Stimulated activated CD8-positive, alpha-beta memory T cell treated with anti-CD3 and anti-CD28 coated beads, Interleukin-15, amount 100 ng/mL, for 4 hours (primary cell): ENCODE measurements around the gene MRPL33.
"Not testable (repeated sequence)": the region's sequence is repeated elsewhere in the genome, so short reads cannot be mapped to it uniquely, and the experiment has no call there.

Source experiments
- DNase-seq, 2 donors: peaks; one replicate each; pipeline ENCODE4 v3.0.0-alpha.2; 2020; ENCODE audit warnings: low read depth in 2 of 2

MRPL33 gene

DNA sequence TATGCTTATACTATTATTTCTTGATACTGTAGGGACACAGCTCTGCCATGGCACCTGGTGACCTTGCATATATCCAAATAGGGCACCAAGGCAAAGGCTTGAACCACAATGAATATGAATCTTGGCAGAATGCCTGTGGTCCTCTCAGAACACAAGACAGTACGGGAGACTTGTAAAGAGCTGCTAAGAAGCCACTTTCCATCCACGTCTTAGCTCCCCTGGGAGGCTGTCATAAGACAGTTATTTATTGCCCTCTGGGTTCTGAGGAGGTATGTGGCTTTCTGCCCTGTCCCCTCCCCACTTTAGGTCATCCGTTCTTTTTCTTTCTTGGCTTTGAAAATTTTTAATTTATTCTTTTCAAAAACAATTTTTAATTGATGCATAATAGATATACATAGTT is 29.8 kb upstream of the MRPL33 start:
- DNase-seq: no peak

DNA sequence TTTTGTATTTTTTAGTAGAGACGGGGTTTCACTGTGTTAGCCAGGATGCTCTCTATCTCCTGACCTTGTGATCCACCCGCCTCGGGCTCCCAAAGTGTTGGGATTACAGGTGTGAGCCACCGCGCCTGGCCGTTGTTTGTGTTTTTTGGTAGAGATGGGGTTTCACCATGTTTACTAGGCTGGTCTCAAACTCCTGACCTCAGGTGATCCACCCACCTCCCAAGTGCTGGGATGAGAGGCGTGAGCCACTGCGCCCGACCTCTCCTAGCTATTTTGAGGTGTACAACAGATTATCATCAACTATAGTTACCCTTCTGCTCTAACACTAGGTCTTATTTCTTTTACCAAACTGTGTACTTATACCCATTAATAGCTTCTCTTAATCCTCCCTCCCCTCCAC is 28.9 kb upstream of the MRPL33 start:
- no peak for DNase-seq

- not testable (repeated sequence) for DNase-seq
These were observed 26.0 kb upstream of the MRPL33 start for GRCh38 chr2:27745494-27745893.

- DNase-seq: no peak
These were observed 25.2 kb upstream of the MRPL33 start for GRCh38 chr2:27746325-27746724.

DNA sequence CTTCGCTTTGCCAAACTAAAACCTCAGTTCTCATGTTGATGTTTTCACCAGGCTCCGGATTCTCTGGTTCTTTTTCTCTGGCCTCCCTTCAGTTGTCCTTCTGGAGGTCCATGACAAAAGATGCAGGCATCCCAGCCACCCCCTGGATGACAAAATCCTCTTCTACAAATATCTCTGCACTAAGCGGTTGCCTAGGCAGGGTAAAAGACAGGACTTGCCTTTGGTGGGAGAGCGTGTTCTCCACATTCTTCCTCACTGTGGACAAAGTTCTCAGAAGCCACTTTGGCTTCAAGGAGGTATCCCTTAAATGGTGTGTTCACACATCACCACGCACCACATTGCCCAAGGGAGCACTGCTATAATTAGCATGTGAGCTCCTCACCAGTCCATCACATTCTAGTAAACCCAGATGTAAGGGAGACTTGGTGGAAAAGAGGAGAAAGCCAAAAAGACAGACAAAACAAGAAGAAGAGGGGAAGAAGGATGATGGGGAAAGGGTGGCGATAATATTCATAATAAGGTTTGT is 23.6 kb upstream of the MRPL33 start:
- DNase-seq: no peak

DNA sequence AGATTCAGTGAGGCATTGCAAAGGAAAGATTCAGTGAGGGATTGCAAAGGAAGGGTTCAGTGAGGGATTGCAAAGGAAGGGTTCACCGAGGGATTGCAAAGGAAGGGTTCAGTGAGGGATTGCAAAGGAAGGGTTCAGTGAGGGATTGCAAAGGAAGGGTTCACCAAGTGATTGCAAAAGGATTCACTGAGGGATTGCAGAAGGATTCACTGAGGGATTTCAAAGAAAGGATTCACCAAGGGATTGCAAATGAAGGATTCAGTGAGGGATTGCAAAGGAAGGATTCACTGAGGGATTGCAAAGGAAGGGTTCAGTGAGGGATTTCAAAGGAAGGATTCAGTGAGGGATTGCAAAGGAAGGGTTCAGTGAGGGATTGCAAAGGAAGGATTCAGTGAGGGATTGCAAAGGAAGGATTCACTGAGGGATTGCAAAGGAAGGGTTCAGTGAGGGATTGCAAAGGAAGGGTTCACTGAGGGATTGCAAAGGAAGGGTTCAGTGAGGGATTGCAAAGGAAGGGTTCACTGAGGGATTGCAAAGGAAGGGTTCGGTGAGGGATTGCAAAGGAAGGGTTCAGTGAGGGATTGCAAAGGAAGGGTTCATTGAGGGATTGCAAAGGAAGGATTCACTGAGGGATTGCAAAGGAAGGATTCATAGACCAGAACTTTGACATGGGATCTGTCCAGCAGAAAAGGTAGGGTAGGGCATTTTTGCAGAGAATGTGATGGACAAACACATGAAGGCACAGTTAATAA is 22.5 kb upstream of the MRPL33 start:
- DNase-seq: not testable (repeated sequence)

DNA sequence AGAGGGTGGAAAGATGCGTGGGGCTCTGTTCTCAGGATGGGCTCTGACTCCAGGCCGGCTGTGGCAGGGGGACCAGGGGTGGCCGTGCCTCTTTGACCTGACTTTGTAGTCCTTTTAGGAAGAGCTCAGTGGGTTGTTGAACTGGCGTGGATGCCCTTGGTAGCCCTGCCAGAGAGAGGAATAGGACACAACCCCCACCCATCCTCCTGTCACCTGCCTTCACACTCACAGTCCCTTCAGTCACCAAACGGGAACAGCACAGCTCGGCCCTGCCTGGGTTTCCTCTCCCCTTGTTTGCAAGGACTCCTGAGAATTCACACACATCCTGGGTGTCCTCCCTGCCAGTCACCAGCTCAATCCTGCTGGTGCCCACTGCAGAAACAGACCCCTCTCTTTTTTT is 20.1 kb upstream of the MRPL33 start:
- DNase-seq: no peak

- DNase-seq: no peak
These were observed 18.8 kb upstream of the MRPL33 start for GRCh38 chr2:27752551-27753237.

DNA sequence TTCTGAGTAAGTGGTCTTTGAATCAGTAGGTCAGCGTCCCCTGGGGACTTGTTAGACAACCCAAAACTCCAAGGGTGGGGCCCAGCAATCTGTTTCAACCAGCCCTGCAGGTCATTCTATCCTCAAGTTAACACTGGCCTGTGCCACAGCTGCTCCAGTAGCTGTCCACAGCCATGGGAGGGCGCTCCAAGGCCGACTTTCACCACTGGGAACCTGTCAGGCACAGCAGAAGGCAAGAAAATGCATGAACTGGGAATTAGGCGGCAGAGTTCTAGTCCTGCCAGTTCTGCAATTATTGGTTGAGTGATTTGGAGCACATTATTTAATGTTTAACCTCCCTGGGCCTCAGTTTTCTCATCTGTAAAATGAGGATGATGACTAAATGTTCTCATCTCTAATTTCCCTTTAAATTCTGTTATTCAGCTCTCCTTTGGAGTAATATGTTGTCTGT is 17.4 kb upstream of the MRPL33 start:
- DNase-seq: peak; percentile 35 to 51

GRCh38 chr2:27754831-27755230 is 16.7 kb upstream of the MRPL33 start:
- no peak for DNase-seq

GRCh38 chr2:27756091-27756490 is 15.4 kb upstream of the MRPL33 start:
- no peak for DNase-seq

DNA sequence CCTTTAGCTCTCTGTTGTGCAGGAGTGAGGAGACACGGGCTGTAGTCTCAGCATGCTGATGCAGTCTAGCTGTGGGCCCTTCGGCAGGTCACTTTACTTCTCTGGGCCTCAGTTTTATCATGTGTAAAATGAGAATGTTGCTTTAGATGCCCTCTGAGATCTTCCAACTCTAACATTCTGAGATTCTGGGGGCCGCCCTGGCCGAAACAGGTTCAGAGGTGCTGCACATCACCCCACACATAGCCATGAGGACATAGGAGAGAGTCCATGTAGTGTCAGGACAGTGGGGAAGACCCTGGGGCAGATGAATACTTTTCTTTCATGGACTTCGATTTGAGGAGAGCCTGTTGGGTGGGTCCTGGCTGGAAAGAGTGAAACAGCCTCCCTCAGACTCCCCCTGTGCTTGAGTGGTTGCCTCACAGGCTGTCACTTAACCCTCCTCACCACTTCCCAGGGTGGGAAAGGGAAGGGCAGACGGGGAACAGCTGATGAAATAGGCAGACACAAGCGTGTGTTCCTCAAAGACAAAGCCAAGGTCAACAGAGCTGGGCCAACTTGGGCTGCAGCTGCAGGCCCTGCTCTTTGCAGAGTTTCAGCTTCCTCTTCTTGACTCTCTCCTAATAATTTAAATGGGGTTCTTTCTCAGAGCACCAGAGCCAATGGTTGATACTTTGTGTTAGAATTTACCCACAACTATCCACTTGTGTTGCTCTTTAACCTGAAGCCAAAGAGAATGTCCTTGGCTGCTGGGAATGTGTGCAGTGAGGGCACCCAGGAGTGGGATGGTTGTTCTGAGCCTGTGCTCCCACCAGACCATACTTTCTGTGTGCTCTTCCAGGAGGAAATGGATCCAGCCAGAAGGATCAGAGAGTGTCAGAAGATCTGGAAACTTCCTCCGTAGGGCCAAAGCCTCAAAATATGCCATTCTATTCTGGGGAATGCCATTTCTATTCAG is 14.7 kb upstream of the MRPL33 start:
- no peak for DNase-seq

- no peak for DNase-seq
These were observed 8.3 kb upstream of the MRPL33 start for GRCh38 chr2:27762951-27763906.

DNA sequence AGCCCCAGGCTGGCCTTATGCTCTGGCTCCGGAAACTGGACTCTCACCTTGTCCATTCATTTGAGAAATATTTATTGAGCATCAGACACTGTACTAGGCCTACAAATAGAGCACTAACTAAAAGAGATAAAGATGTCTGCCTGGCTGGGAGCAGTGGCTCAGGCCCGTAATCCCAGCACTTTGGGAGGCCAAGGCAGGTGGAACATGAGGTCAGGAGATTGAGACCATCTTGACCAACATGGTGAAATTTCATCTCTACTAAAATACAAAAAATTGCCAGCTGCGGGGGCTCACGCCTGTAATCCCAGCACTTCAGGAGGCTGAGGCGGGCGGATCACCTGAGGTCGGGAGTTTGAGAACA is 7.6 kb upstream of the MRPL33 start:
- no peak for DNase-seq

DNA sequence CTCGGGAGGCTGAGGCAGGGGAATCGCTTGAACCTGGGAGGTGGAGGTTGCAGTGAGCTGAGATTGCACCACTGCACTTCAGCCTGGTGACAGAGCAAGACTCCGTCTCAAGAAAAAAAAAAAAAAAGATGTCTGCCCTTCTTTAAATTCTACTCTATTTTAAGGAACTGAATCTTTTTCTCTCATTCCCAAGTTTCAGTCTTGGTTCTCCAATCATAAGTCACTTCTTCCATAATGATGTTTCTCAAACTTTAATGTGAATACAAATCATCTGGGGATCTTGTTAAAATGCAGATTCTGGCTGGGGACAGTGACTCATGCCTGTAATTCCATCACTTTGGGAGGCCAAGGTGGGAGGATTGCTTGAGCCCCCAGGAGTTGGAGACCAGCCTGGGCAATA is 7.0 kb upstream of the MRPL33 start:
- not testable (repeated sequence) for DNase-seq

GRCh38 chr2:27765621-27766286 is 5.8 kb upstream of the MRPL33 start:
- DNase-seq: peak; percentile 15 to 21

GRCh38 chr2:27766287-27766661 is 5.2 kb upstream of the MRPL33 start:
- DNase-seq: no peak

DNA sequence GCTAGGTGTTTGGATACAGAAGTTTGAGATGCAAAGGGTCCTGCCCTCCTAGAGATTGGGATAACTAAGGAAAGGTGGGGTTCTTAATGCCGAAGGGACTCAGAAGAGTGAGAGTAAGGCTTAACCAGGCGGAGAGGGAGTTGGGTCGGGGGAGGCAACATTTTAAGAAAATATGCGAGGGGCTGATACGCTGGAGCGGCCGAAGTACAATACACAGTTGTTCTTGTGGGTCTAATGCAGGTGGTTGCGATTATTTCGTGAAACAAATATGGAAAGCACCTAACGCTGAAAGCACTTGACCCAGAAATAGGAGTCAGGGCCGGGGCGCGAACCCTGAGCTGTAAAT is 344 bp upstream of the MRPL33 start:
- DNase-seq: no peak

GRCh38 chr2:27772804-27773203 is 1.3 kb downstream of the MRPL33 start:
- no peak for DNase-seq

DNA sequence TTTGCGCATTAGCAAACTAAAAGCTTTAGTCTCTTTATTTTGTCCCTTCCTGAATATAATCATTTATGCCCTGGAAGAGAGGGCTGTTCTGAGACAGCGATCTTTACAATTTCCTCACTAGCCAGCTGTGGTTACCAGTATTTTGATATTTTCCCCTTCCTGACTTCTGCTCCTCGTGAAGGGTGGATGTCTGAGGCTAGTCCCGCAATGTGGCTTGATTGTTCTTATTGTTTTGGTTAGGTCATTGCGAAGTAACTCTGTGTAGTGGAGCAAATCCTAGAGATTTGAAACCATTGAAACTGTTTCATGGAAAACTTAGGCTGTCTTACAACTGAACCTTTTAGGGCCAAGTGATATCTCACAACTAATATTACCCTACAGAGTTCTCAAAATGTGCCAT is 2.4 kb downstream of the MRPL33 start:
- no peak for DNase-seq

GRCh38 chr2:27776097-27776496 is 4.6 kb downstream of the MRPL33 start:
- DNase-seq: no peak
